GM23248 (cell line): ENCODE measurements around the gene KRTAP20-1.

Source experiments
- EZH2 ChIP-seq: fragments of 200-600 bp; sonication (generic); IDR thresholded peaks from 2 replicates; pipeline ENCODE4 v1.6.1; 2018; ENCODE audit warnings: antibody characterized with exemption, mild to moderate bottlenecking; ENCODE audit not compliant: insufficient read depth, poor library complexity, severe bottlenecking
- EZH2phosphoT487 ChIP-seq: fragments of 200-600 bp; sonication (generic); IDR thresholded peaks from 2 replicates; pipeline ENCODE4 v1.6.1; 2018; ENCODE audit warnings: antibody characterized with exemption, moderate library complexity, mild to moderate bottlenecking, low read depth; ENCODE audit not compliant: insufficient read depth

- TF ChIP-seq EZH2 (no peak), EZH2phosphoT487 (no peak)
These were observed 33.4 kb upstream of the KRTAP20-1 start for GRCh38 chr21:30582870-30583269.
